HepG2 (cell line): ENCODE results near the gene C16orf54. TPM values are rescaled to one million over a fixed set of nuclear protein-coding genes. Genes with fewer than 3 reads are reported as not detected.

ENCODE experiments used
- ASH2L ChIP-seq: fragments of 300-600, 200-600 bp; sonication (generic); IDR thresholded peaks from 2 replicates; pipeline ENCODE4 v1.7.0; 2017; ENCODE audit warnings: low read depth, mild to moderate bottlenecking, moderate library complexity, mixed read lengths, low read length; ENCODE audit not compliant: insufficient read length
- GATAD2A ChIP-seq: IDR thresholded peaks from 2 replicates; pipeline ENCODE4 v1.6.1; 2016
- IKZF4 ChIP-seq: sonication (generic); formaldehyde crosslinking; IDR thresholded peaks from 2 replicates; pipeline ENCODE4 v1.5.1; 2020; ENCODE audit warnings: borderline replicate concordance, mild to moderate bottlenecking, low read depth, missing genetic modification reagents; ENCODE audit errors: not compliant biosample characterization
- KDM5A ChIP-seq: fragments of 200-600 bp; sonication (generic); IDR thresholded peaks from 2 replicates; pipeline ENCODE4 v1.7.0; 2018; ENCODE audit warnings: antibody characterized with exemption, mild to moderate bottlenecking, low read length, borderline replicate concordance
- LBX2 ChIP-seq: sonication (generic); formaldehyde crosslinking; IDR thresholded peaks from 2 replicates; pipeline ENCODE4 v1.5.0; 2020; ENCODE audit warnings: missing genetic modification reagents, mild to moderate bottlenecking, borderline replicate concordance
- MBNL3 ChIP-seq: fragments of 250-450 bp; sonication (Bioruptor Pico); conservative IDR thresholded peaks from 2 replicates; pipeline ENCODE4 v1.8.0; 2022; ENCODE audit warnings: mild to moderate bottlenecking, inconsistent platforms
- NFE2 ChIP-seq: sonication (generic); formaldehyde crosslinking; IDR thresholded peaks from 2 replicates; pipeline ENCODE4 v1.4.0; 2020; ENCODE audit warnings: missing genetic modification reagents
- NONO ChIP-seq, 2 experiments: fragments of 450-650 bp in 1 of 2; sonication (generic) in 1 of 2; formaldehyde crosslinking in 1 of 2; IDR thresholded peaks in 1 of 2; conservative IDR thresholded peaks in 1 of 2; 2 replicates each; pipeline versions ENCODE4 v1.6.1 to v1.8.0; 2017 to 2022; ENCODE audit warnings: mild to moderate bottlenecking in 1 of 2, missing genetic modification reagents in 1 of 2, moderate library complexity in 1 of 2
- PHF5A ChIP-seq: IDR thresholded peaks from one replicate; pipeline ENCODE4 v1.6.1; 2018; ENCODE audit warnings: low read depth, missing genetic modification reagents; ENCODE audit not compliant: unreplicated experiment
- PTBP1 ChIP-seq: fragments of 200-400 bp; formaldehyde crosslinking; IDR thresholded peaks from 2 replicates; pipeline ENCODE4 v1.6.1; 2018; ENCODE audit warnings: low read length, low read depth; ENCODE audit not compliant: poor library complexity, severe bottlenecking
- REXO4 ChIP-seq: sonication (generic); formaldehyde crosslinking; IDR thresholded peaks from 2 replicates; pipeline ENCODE4 v1.8.0; 2022; ENCODE audit warnings: missing genetic modification reagents, mild to moderate bottlenecking, borderline replicate concordance
- TAF15 ChIP-seq: fragments of 200-400 bp; formaldehyde crosslinking; IDR thresholded peaks from one replicate; pipeline ENCODE4 v1.6.1; 2018; ENCODE audit warnings: mild to moderate bottlenecking, low read depth, low read length; ENCODE audit not compliant: poor library complexity, severe bottlenecking
- TCF12 ChIP-seq, 2 experiments: fragments of 450-650 bp in 1 of 2; sonication (generic) in 1 of 2; formaldehyde crosslinking in 1 of 2; IDR thresholded peaks; 2 replicates each; pipeline versions ENCODE4 v1.6.1 to v1.8.0; 2017 to 2022; ENCODE audit warnings: antibody characterized with exemption in 1 of 2, mild to moderate bottlenecking in 1 of 2, missing genetic modification reagents in 1 of 2, moderate library complexity in 1 of 2
- YY1 ChIP-seq: IDR thresholded peaks from 2 replicates; pipeline ENCODE4 v1.6.1; 2011; ENCODE audit warnings: low read length, low read depth, moderate library complexity, mild to moderate bottlenecking; ENCODE audit not compliant: insufficient read depth, insufficient replicate concordance
- ZHX1 ChIP-seq: sonication (generic); formaldehyde crosslinking; IDR thresholded peaks from 2 replicates; pipeline ENCODE4 v1.8.1; 2022; ENCODE audit warnings: low read depth, mild to moderate bottlenecking, missing genetic modification reagents
- ZKSCAN1 ChIP-seq: fragments of 150-350 bp; IDR thresholded peaks from 2 replicates; pipeline ENCODE4 v1.6.1; 2014; ENCODE audit warnings: low read length
- polyA plus RNA-seq, 8 experiments: library from polyadenylated mRNA; depleted of rRNA in 3 of 8; stranded (reverse) in 7 of 8; unstranded in 1 of 8; fragments of >200 nt; fragmentation: Illumina TruSeq in 4 of 8; extraction: Trizol in 4 of 8; gene quantifications; 2 replicates each; pipeline versions ENCODE4 v1.2.1 to v1.2.3, GENCODE V29; 2011 to 2016; ENCODE audit warnings: low read depth in 4 of 8, missing spikeins in 1 of 8, mixed read lengths in 1 of 8; ENCODE audit not compliant: insufficient read depth in 1 of 8
- total RNA-seq, 5 experiments: library from RNA; depleted of rRNA; stranded (reverse); fragments of >200 nt; fragmentation: Illumina TruSeq; extraction: Trizol; gene quantifications; 2 replicates each; pipeline ENCODE4 v1.2.3, GENCODE V29; 2016; ENCODE audit warnings: low read depth in 1 of 5
- TF ChIP-seq, protein P1 (sequence below): sonication (generic); formaldehyde crosslinking; IDR thresholded peaks from 2 replicates; pipeline ENCODE4 v1.5.0; 2020; ENCODE audit warnings: mild to moderate bottlenecking, missing genetic modification reagents
- TF ChIP-seq, protein P2 (sequence below): sonication (generic); formaldehyde crosslinking; IDR thresholded peaks from 2 replicates; pipeline ENCODE4 v1.4.0; 2020; ENCODE audit warnings: missing genetic modification reagents

The C16orf54 gene
- total and polyA plus RNA-seq, 2 of the 13 experiments (the other 11 are each of a cell fraction or from before 2014, with no cell fraction given), result not detected

GRCh38 chr16:29791845-29792807 lies 46.3 kb upstream of the C16orf54 start (continued):
- TF ChIP-seq NFE2 (CRISPR knock-in tag) (no peak), ASH2L (no peak), REXO4 (CRISPR knock-in tag) (no peak), PTBP1 (no peak), MBNL3 (CRISPR knock-in tag) (no peak), IKZF4 (CRISPR knock-in tag) (no peak), ZKSCAN1 (peak; percentile 82), PHF5A (CRISPR knock-in tag) (no peak), TAF15 (no peak), TCF12 (IDR thresholded peaks at IDR 0.05) (no peak), TCF12 (CRISPR knock-in tag; IDR thresholded peaks at IDR 0.05) (no peak), YY1 (peak; percentile 42), NONO (IDR thresholded peaks at IDR 0.05) (no peak), NONO (CRISPR knock-in tag; conservative IDR thresholded peaks at IDR 0.05) (no peak), LBX2 (CRISPR knock-in tag) (no peak), ZHX1 (CRISPR knock-in tag) (no peak), GATAD2A (CRISPR knock-in tag) (0 out of 2 replicates have a peak, but pooled peaks have one; percentile 26), KDM5A (no peak)
- TF ChIP-seq, protein P1, sequence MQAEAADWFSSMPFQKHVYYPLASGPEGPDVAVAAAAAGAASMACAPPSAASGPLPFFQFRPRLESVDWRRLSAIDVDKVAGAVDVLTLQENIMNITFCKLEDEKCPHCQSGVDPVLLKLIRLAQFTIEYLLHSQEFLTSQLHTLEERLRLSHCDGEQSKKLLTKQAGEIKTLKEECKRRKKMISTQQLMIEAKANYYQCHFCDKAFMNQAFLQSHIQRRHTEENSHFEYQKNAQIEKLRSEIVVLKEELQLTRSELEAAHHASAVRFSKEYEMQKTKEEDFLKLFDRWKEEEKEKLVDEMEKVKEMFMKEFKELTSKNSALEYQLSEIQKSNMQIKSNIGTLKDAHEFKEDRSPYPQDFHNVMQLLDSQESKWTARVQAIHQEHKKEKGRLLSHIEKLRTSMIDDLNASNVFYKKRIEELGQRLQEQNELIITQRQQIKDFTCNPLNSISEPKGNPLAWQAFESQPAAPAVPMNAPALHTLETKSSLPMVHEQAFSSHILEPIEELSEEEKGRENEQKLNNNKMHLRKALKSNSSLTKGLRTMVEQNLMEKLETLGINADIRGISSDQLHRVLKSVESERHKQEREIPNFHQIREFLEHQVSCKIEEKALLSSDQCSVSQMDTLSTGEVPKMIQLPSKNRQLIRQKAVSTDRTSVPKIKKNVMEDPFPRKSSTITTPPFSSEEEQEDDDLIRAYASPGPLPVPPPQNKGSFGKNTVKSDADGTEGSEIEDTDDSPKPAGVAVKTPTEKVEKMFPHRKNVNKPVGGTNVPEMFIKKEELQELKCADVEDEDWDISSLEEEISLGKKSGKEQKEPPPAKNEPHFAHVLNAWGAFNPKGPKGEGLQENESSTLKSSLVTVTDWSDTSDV (CRISPR knock-in tag), result no peak
- TF ChIP-seq, protein P2, sequence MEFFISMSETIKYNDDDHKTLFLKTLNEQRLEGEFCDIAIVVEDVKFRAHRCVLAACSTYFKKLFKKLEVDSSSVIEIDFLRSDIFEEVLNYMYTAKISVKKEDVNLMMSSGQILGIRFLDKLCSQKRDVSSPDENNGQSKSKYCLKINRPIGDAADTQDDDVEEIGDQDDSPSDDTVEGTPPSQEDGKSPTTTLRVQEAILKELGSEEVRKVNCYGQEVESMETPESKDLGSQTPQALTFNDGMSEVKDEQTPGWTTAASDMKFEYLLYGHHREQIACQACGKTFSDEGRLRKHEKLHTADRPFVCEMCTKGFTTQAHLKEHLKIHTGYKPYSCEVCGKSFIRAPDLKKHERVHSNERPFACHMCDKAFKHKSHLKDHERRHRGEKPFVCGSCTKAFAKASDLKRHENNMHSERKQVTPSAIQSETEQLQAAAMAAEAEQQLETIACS (CRISPR knock-in tag), result no peak
